ENCODE data around the gene PCDHA1.

The PCDHA1 gene

DNA sequence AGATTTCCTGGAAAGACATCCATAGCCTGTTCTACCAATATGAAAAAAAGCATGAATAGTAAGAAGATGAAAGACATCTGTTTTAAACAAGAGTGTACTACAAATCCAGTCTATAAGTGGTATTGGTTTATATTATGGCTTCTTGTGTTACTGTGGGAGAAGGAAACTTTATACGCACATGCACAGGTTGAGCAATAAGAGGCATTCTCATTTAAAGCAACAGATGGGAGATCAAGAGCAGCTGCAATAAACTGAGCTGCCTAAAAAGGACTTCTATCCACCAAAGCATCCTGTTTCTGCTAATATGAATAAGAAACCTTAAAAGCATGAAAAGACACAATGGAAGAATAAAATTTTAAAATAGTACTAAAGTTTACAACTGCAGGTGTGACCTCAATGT lies 256.6 kb downstream of the PCDHA1 start:
- 88 to 91% methylated on average over 1 of the region's 1 CpG for WGBS, 2 experiments
- Histone ChIP-seq H3K4me1 (ENCODE audit: control insufficient read depth, insufficient read depth, low read length) (no peaks in the 10 kb centered on the region), H3K27ac (ENCODE audit: insufficient read depth, low read depth, low read length, poor library complexity, severe bottlenecking) (no peak overlapping the region), H3K27me3 (ENCODE audit: control insufficient read depth, insufficient read depth, low read length, poor library complexity, severe bottlenecking) (no peaks in the 10 kb centered on the region), H3K36me3 (ENCODE audit: control insufficient read depth, insufficient read depth, low read length) (no peaks in the 10 kb centered on the region), H3K9me3 (ENCODE audit: control insufficient read depth, low read length) (no peaks in the 10 kb centered on the region), H3K4me3 (ENCODE audit: insufficient read depth, low read depth, low read length) (no peak overlapping the region)

DNA sequence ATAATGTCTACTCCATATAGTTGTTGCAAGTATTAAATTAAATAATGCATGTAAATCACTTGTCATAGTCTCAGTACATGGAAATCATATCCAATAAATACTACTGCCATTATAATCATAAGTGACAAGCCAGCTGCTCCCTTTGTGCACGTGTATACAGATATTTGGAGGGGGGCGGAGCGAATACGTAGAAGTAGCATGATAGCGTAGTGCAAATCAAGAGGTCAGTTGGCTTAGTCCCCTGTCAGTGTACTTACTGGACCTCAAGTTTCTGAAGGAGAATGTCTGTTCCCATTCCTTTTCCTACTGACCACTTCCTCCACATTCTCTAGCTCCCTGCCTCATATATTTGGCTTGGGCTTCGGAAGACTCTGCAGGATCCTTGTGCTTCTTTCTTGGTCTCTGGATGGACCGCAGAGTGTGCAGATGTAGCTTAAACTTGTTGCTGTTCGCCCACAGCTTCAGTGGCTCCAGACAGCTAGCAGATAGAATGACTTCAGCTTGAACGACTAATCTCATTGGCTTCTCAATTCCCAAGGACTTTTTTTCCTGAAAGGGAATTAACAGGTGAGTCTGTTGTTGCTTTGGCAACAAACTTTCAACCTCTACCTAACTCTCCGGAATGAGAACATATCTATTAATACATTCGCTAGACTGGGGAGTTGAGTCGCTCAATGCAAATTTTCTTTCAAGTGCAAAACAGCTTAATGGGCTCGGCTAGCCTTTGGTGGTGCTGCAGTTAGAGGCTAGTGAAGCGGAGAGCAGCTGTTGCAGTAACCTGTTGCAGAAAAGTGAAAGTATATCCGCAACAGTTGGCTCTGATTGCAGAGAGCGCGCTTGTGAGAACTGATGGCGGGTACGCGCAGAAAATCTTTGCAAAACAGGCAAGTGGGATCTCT lies 264.9 kb downstream of the PCDHA1 start, which contains the start of gene PCDHB1:
TSS of gene PCDHB1 (plus strand) at position 753 of the 899 bp plus-strand sequence. CDS start at position 850, 97 bp downstream.
- peak within 1 kb of the TSS; percentile 42 for H3K4me3 ChIP-seq (ENCODE audit: insufficient read depth, low read depth, low read length)
- peaks cover 27% of the 10 kb centered on the region for H3K27me3 ChIP-seq (ENCODE audit: control insufficient read depth, insufficient read depth, low read length, poor library complexity, severe bottlenecking)
- WGBS, 2 experiments, result 11 to 14% methylated on average over 20 of the region's 20 CpGs
- H3K36me3 ChIP-seq (ENCODE audit: control insufficient read depth, insufficient read depth, low read length), result no peaks in the 10 kb centered on the region
- no peaks in the 10 kb centered on the region for H3K9me3 ChIP-seq (ENCODE audit: control insufficient read depth, low read length)
- H3K27ac ChIP-seq (ENCODE audit: insufficient read depth, low read depth, low read length, poor library complexity, severe bottlenecking), result no peak within 1 kb of the TSS
- peaks cover 8% of the 10 kb centered on the region for H3K4me1 ChIP-seq (ENCODE audit: control insufficient read depth, insufficient read depth, low read length)

DNA sequence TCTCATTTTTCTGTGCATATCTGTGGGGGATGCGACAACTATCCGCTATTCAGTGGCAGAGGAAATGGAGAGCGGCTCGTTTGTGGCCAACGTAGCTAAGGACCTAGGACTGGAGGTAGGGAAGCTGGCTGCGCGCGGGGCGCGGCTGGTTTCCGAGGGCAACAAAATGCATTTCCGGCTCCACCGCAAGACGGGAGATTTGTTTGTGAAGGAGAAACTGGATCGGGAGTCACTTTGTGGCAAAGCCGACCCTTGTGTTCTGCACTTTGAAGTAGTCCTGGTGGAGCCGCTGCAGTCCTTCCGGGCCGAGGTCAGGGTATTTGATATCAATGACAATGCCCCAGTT lies 265.6 kb downstream of the PCDHA1 start:
- Histone ChIP-seq H3K4me3 (ENCODE audit: insufficient read depth, low read depth, low read length) (peak overlapping the region; percentile 42), H3K4me1 (ENCODE audit: control insufficient read depth, insufficient read depth, low read length) (peaks cover 8% of the 10 kb centered on the region), H3K27me3 (ENCODE audit: control insufficient read depth, insufficient read depth, low read length, poor library complexity, severe bottlenecking) (peaks cover 27% of the 10 kb centered on the region), H3K36me3 (ENCODE audit: control insufficient read depth, insufficient read depth, low read length) (no peaks in the 10 kb centered on the region), H3K27ac (ENCODE audit: insufficient read depth, low read depth, low read length, poor library complexity, severe bottlenecking) (no peak overlapping the region), H3K9me3 (ENCODE audit: control insufficient read depth, low read length) (no peaks in the 10 kb centered on the region)
- 4 to 6% methylated on average over 19 of the region's 19 CpGs for WGBS, 2 experiments
